ENCODE data around the gene CNTN4. TPM values are rescaled to one million over a fixed set of nuclear protein-coding genes. Genes with fewer than 3 reads are reported as not detected.

Gene CNTN4
- total and polyA plus RNA-seq, 2 experiments from 2014 or later, result 0.91 to 4.0 TPM

- Mint-ChIP-seq H3K27ac (no peak overlapping the region), H3K9me3 (peaks cover 92% of the 10 kb centered on the region), H3K4me1 (no peaks in the 10 kb centered on the region), H3K36me3 (ENCODE audit: low read depth) (peaks cover 22% of the 10 kb centered on the region), H3K4me3 (no peak overlapping the region), H3K27me3 (ENCODE audit: insufficient read depth, low read depth, poor library complexity) (no peaks in the 10 kb centered on the region)
- H3K36me3 ChIP-seq (ENCODE audit: insufficient read depth), result no peaks in the 10 kb centered on the region
- H4K20me1 ChIP-seq (replicated peaks; ENCODE audit: insufficient read depth), result no peaks in the 10 kb centered on the region
- H3K27ac ChIP-seq (ENCODE audit: low read depth), result no peak overlapping the region
- H3F3A ChIP-seq (replicated peaks; ENCODE audit: low read depth), result no peaks in the 10 kb centered on the region
- no peaks in the 10 kb centered on the region for H3K4me1 ChIP-seq (ENCODE audit: insufficient read depth)
- H3K27me3 ChIP-seq (ENCODE audit: insufficient read depth), result no peaks in the 10 kb centered on the region
- no peak overlapping the region for H3K4me2 ChIP-seq
- H3K9me2 ChIP-seq (ENCODE audit: insufficient read depth), result 0 out of 2 replicates have a peak, but pooled peaks cover 10% of the 10 kb centered on the region
- H3K4me3 ChIP-seq, result no peak overlapping the region
- TF ChIP-seq ETS1 (IDR thresholded peaks at IDR 0.05) (no peak), ZNF462 (CRISPR knock-in tag; IDR thresholded peaks at IDR 0.05) (no peak), ZNF331 (CRISPR knock-in tag; IDR thresholded peaks at IDR 0.05; ENCODE audit: low read depth) (no peak), REST (IDR thresholded peaks at IDR 0.05; ENCODE audit: unreplicated experiment) (no peak), EZH2 (IDR thresholded peaks at IDR 0.05; ENCODE audit: low read depth, unreplicated experiment) (no peak), CTCF (conservative IDR thresholded peaks at IDR 0.05; ENCODE audit: low read depth in 2 of 2) (no peak), ZNF114 (CRISPR knock-in tag; IDR thresholded peaks at IDR 0.05) (no peak), EZH2phosphoT487 (IDR thresholded peaks at IDR 0.05; ENCODE audit: unreplicated experiment) (no peak), STAT1 (IDR thresholded peaks at IDR 0.05; ENCODE audit: unreplicated experiment) (no peak), POLR2AphosphoS5 (IDR thresholded peaks at IDR 0.05; ENCODE audit: low read depth) (no peak), JUNB (IDR thresholded peaks at IDR 0.05; ENCODE audit: unreplicated experiment) (no peak), NANOG (IDR thresholded peaks at IDR 0.05; ENCODE audit: borderline replicate concordance) (no peak), CREB1 (CRISPR knock-in tag; IDR thresholded peaks at IDR 0.05; ENCODE audit: low read depth) (no peak)
- H3K79me2 ChIP-seq (replicated peaks; ENCODE audit: insufficient read depth), result no peaks in the 10 kb centered on the region
- no peak for ATAC-seq
- H2AFZ ChIP-seq, result no peak overlapping the region
- no peak for DNase-seq (ENCODE audit: low spot score)
These were observed 1003.2 kb downstream of the CNTN4 start for GRCh38 chr3:3101660-3102458.

Measured in GM23338 (cell line).